Lung (tissue), 13 donors: ENCODE data around the gene SLC12A3. TPM values are rescaled to one million over a fixed set of nuclear protein-coding genes. Genes with fewer than 3 reads are reported as not detected.

Experiments used
- ATAC-seq: fragments of 200-7000 bp; cut with Tn5 transposase; one replicate; pipeline ENCODE4 v1.9.1; 2020; ENCODE audit warnings: moderate number of reproducible peaks; ENCODE audit not compliant: insufficient read depth, low FRiP score
- DNase-seq, 3 donors: peaks; one replicate each; pipeline ENCODE4 v3.0.0-alpha.2; 2013 to 2017
- H3K27ac ChIP-seq, 2 donors: one replicate each; pipeline ENCODE4 v1.5.1; 2013; ENCODE audit warnings: mild to moderate bottlenecking in 2 of 2, moderate library complexity in 2 of 2, control low read depth in 1 of 2, inconsistent platforms in 1 of 2, low read depth in 1 of 2, low read length in 1 of 2
- H3K27me3 ChIP-seq, 3 donors: one replicate each; pipeline ENCODE4 v1.5.1; 2013; ENCODE audit warnings: low read length in 2 of 3; ENCODE audit not compliant: control insufficient read depth in 3 of 3, insufficient read depth in 3 of 3
- H3K36me3 ChIP-seq, 4 donors: one replicate each; pipeline ENCODE4 v1.5.1; 2013; ENCODE audit warnings: low read length in 4 of 4, mild to moderate bottlenecking in 1 of 4, moderate library complexity in 1 of 4; ENCODE audit not compliant: control insufficient read depth in 4 of 4, insufficient read depth in 4 of 4
- H3K4me1 ChIP-seq, 5 donors: one replicate each; pipeline ENCODE4 v1.5.1; 2013; ENCODE audit warnings: low read length in 5 of 5, mild to moderate bottlenecking in 2 of 5, moderate library complexity in 1 of 5; ENCODE audit not compliant: control insufficient read depth in 5 of 5, insufficient read depth in 5 of 5
- H3K4me3 ChIP-seq: one replicate; pipeline ENCODE4 v1.5.1; 2013; ENCODE audit warnings: mild to moderate bottlenecking, control low read depth, moderate library complexity
- H3K9ac ChIP-seq, 2 donors: one replicate each; pipeline ENCODE4 v1.5.1; 2013; ENCODE audit warnings: low read length in 2 of 2, control low read depth in 1 of 2; ENCODE audit not compliant: insufficient read depth in 1 of 2
- H3K9me3 ChIP-seq, 4 donors: one replicate each; pipeline ENCODE4 v1.5.1; 2013; ENCODE audit warnings: low read length in 3 of 4, mild to moderate bottlenecking in 1 of 4, moderate library complexity in 1 of 4; ENCODE audit not compliant: control insufficient read depth in 4 of 4, insufficient read depth in 3 of 4
- CTCF ChIP-seq: IDR thresholded peaks from 2 replicates; pipeline ENCODE4 v1.5.1; 2012; ENCODE audit warnings: mild to moderate bottlenecking; ENCODE audit errors: control extremely low read depth, extremely low read depth
- WGBS, 2 donors: extraction: QIAGEN DNeasy Blood & Tissue Kit; methylation state at CpG; one replicate each; pipeline ENCODE4 v1.1.7; 2013; 5-methylcytosine and 5-hydroxymethylcytosine counted together
- polyA plus RNA-seq, 2 donors: library from polyadenylated mRNA; stranded (reverse); fragments of 200-250 nt; gene quantifications; one replicate each; pipeline ENCODE4 v1.2.1, GENCODE V29; 2013
- small RNA-seq: library from RNA; depleted of rRNA; stranded (forward); fragments of <200 nt; gene quantifications from one replicate; pipeline ENCODE3, GENCODE V24; 2014; ENCODE audit warnings: low replicate concordance
- total RNA-seq, 2 donors: library from RNA; depleted of rRNA in 1 of 2; stranded (reverse); fragments of >200 nt in 1 of 2; gene quantifications; one replicate each; pipeline ENCODE4 v1.2.1, GENCODE V29; 2014 to 2021
- donor health status: control.
- donor health status: control.
- donor health status: Bipolar disorder and iron deficiency.
- donor health status: healthy.
- donor health status: DM: yes; HTN: yes; CAD: no.

Gene SLC12A3
- total and polyA plus RNA-seq, 4 donors = 0.04 to 0.07 TPM; not detected in 2

- TF ChIP-seq CTCF = no peak
- H3K27me3 ChIP-seq = no peaks in the 10 kb centered on the region
- no peak within 1 kb of the TSS for H3K9ac ChIP-seq
- ATAC-seq (no peak), DNase-seq (no peak)
- H3K36me3 ChIP-seq = peaks cover 0 to 2% (median 0%) of the 10 kb centered on the region in 4 donors
- no peaks in the 10 kb centered on the region for H3K9me3 ChIP-seq
- 58 to 69% methylated on average over 12 of the region's 12 CpGs for WGBS, 2 donors
- peak within 1 kb of the TSS in 1 of 2 donors; percentile 82 for H3K27ac ChIP-seq
- H3K4me3 ChIP-seq = no peak within 1 kb of the TSS
- peaks cover 0 to 20% (median 10%) of the 10 kb centered on the region in 5 donors for H3K4me1 ChIP-seq
These were observed 96.9 kb downstream of the SLC12A3 start, which contains the start of gene CETP for GRCh38 chr16:56961851-56962281. Gene CETP, plus strand, starts transcription at chr16:56961950. Its CDS starts 30 bp downstream, at chr16:56961980.

- TF ChIP-seq CTCF = peak; percentile 98
- peak; percentile 67 for ATAC-seq
- no peaks in the 10 kb centered on the region for H3K27me3 ChIP-seq
- WGBS, 2 donors = 44 to 47% methylated on average over 30 of the region's 30 CpGs
- peak; percentile 60 to 75 (median 65) for DNase-seq
- peaks cover 0 to 2% (median 0%) of the 10 kb centered on the region in 4 donors for H3K36me3 ChIP-seq
- no peak overlapping the region for H3K27ac ChIP-seq
- H3K4me1 ChIP-seq = peaks cover 0 to 18% (median 10%) of the 10 kb centered on the region in 5 donors
- H3K9me3 ChIP-seq = no peaks in the 10 kb centered on the region
- H3K4me3 ChIP-seq = no peak overlapping the region
- H3K9ac ChIP-seq = no peak overlapping the region
These were observed 99.5 kb downstream of the SLC12A3 start for GRCh38 chr16:56964243-56965148.

Small RNA genes lying within 50 kb of the gene (small RNA-seq; reads per million reads assigned to genes)
- gene MIR138-2 = 0.17 reads per million

Other genes with a start within 250 kb of the SLC12A3 start
- 100 to 1,000 TPM in 1 of 2 donors, 10 to 100 TPM in 1; 22.1 to 251 TPM for gene MT1E, start 239.4 kb upstream of the SLC12A3 start, total RNA-seq
- 100 to 1,000 TPM in 1 of 2 donors, 10 to 100 TPM in 1; 66.9 to 746 TPM for gene MT1E, start 239.4 kb upstream of the SLC12A3 start, polyA plus RNA-seq
- 10 to 100 TPM in 1 of 2 donors, under 1 TPM in 1; 0.88 to 51.9 TPM for gene MT1M, start 232.5 kb upstream of the SLC12A3 start, total RNA-seq
- gene MT1M, start 232.5 kb upstream of the SLC12A3 start, polyA plus RNA-seq = 100 to 1,000 TPM in 1 of 2 donors, 10 to 100 TPM in 1; 35.2 to 251 TPM
- 10 to 100 TPM in 1 of 2 donors, 1 to 10 TPM in 1; 1.1 to 36.2 TPM for gene MT1A, start 226.5 kb upstream of the SLC12A3 start, total RNA-seq
- 100 to 1,000 TPM in 1 of 2 donors, 10 to 100 TPM in 1; 66.7 to 438 TPM for gene MT1A, start 226.5 kb upstream of the SLC12A3 start, polyA plus RNA-seq
- not detected for gene MT1B, start 213.3 kb upstream of the SLC12A3 start, total RNA-seq
- not detected for gene MT1B, start 213.3 kb upstream of the SLC12A3 start, polyA plus RNA-seq
- 10 to 100 TPM in 1 of 2 donors, 1 to 10 TPM in 1; 3.6 to 30.9 TPM for gene MT1F, start 207.2 kb upstream of the SLC12A3 start, total RNA-seq
- 10 to 100 TPM; 10.9 to 42.0 TPM for gene MT1F, start 207.2 kb upstream of the SLC12A3 start, polyA plus RNA-seq
- gene MT1G, start 197.1 kb upstream of the SLC12A3 start, total RNA-seq = 10 to 100 TPM in 1 of 2 donors, 1 to 10 TPM in 1; 3.5 to 38.1 TPM
- gene MT1G, start 197.1 kb upstream of the SLC12A3 start, polyA plus RNA-seq = 100 to 1,000 TPM; 118 to 140 TPM
- gene MT1H, start 195.4 kb upstream of the SLC12A3 start, total RNA-seq = 1 to 10 TPM in 1 of 2 donors, not detected in 1; 4.4 TPM
- gene MT1H, start 195.4 kb upstream of the SLC12A3 start, polyA plus RNA-seq = 10 to 100 TPM in 1 of 2 donors, 1 to 10 TPM in 1; 1.9 to 10.3 TPM
- 100 to 1,000 TPM in 1 of 2 donors, 10 to 100 TPM in 1; 39.3 to 248 TPM for gene MT1X, start 182.7 kb upstream of the SLC12A3 start, total RNA-seq
- 100 to 1,000 TPM; 364 to 989 TPM for gene MT1X, start 182.7 kb upstream of the SLC12A3 start, polyA plus RNA-seq
- gene NUP93, start 135.1 kb upstream of the SLC12A3 start, total RNA-seq = 10 to 100 TPM; 58.5 to 59.9 TPM
- gene NUP93, start 135.1 kb upstream of the SLC12A3 start, polyA plus RNA-seq = 10 to 100 TPM; 27.4 to 43.9 TPM
- 100 to 1,000 TPM; 159 to 219 TPM for gene HERPUD1, start 66.9 kb downstream of the SLC12A3 start, total RNA-seq
- 100 to 1,000 TPM in 1 of 2 donors, 10 to 100 TPM in 1; 70.5 to 128 TPM for gene HERPUD1, start 66.9 kb downstream of the SLC12A3 start, polyA plus RNA-seq
- 1 to 10 TPM in 1 of 2 donors, under 1 TPM in 1; 0.71 to 8.4 TPM for gene CETP, start 96.7 kb downstream of the SLC12A3 start, total RNA-seq
- gene CETP, start 96.7 kb downstream of the SLC12A3 start, polyA plus RNA-seq = under 1 TPM; 0.72 to 0.94 TPM
- gene NLRC5, start 124.3 kb downstream of the SLC12A3 start, total RNA-seq = 10 to 100 TPM; 24.3 to 46.4 TPM
- 10 to 100 TPM; 23.9 to 37.9 TPM for gene NLRC5, start 124.3 kb downstream of the SLC12A3 start, polyA plus RNA-seq
- 10 to 100 TPM; 38.1 to 47.2 TPM for gene CPNE2, start 227.4 kb downstream of the SLC12A3 start, total RNA-seq
- 10 to 100 TPM; 57.3 to 76.3 TPM for gene CPNE2, start 227.4 kb downstream of the SLC12A3 start, polyA plus RNA-seq